ENCODE data around the gene RPS6KA1.
"Not testable (repeated sequence)": the region's sequence is repeated elsewhere in the genome, so short reads cannot be mapped to it uniquely, and the experiment has no call there.

Gene RPS6KA1

GRCh38 chr1:26593385-26593784 is 63.8 kb downstream of the RPS6KA1 start:
- no peaks in the 10 kb centered on the region for H3K27me3 ChIP-seq (ENCODE audit: insufficient read depth, low read depth, severe bottlenecking)
- no peak overlapping the region for H3K27ac ChIP-seq
- H3K4me3 ChIP-seq (ENCODE audit: low read depth, low read length), result no peak overlapping the region
- TF ChIP-seq, protein P1, sequence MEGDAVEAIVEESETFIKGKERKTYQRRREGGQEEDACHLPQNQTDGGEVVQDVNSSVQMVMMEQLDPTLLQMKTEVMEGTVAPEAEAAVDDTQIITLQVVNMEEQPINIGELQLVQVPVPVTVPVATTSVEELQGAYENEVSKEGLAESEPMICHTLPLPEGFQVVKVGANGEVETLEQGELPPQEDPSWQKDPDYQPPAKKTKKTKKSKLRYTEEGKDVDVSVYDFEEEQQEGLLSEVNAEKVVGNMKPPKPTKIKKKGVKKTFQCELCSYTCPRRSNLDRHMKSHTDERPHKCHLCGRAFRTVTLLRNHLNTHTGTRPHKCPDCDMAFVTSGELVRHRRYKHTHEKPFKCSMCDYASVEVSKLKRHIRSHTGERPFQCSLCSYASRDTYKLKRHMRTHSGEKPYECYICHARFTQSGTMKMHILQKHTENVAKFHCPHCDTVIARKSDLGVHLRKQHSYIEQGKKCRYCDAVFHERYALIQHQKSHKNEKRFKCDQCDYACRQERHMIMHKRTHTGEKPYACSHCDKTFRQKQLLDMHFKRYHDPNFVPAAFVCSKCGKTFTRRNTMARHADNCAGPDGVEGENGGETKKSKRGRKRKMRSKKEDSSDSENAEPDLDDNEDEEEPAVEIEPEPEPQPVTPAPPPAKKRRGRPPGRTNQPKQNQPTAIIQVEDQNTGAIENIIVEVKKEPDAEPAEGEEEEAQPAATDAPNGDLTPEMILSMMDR (IDR thresholded peaks at IDR 0.05; ENCODE audit: low read depth, low read length), result no peak
- no peaks in the 10 kb centered on the region for H3K36me3 ChIP-seq
- DNase-seq, result no peak
- H3K9me3 ChIP-seq (ENCODE audit: severe bottlenecking), result peaks cover 6% of the 10 kb centered on the region

- not testable (repeated sequence) for H3K27ac ChIP-seq; H3K36me3 ChIP-seq; H3K9me3 ChIP-seq (ENCODE audit: severe bottlenecking); H3K27me3 ChIP-seq (ENCODE audit: insufficient read depth, low read depth, severe bottlenecking); H3K4me3 ChIP-seq (ENCODE audit: low read depth, low read length)
- peak; percentile 24 for DNase-seq
Observed at GRCh38 chr1:26594593-26594992, 65.0 kb downstream of the RPS6KA1 start.

DNA sequence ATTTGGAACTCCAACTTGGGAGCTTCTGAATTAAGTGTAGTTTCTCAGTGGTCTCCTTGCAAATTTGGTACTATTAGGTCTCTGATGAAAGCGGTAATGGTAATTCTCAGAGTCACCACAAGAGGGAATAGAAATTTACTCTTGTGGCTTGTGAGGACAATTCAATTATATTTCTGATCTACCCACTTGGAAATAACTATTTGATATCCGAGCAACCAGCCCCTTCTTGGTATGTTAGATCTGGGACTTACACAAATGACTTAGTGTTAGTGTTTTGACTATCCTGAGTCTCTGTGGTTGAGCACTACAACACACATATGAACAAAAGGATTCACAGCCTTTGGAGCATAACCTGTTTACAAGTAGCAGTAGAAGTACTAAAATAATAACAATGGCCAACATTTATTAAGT is 68.1 kb downstream of the RPS6KA1 start:
- H3K27me3 ChIP-seq (ENCODE audit: insufficient read depth, low read depth, severe bottlenecking), result no peaks in the 10 kb centered on the region
- no peaks in the 10 kb centered on the region for H3K36me3 ChIP-seq
- TF ChIP-seq, protein P1 (IDR thresholded peaks at IDR 0.05; ENCODE audit: low read depth, low read length), result peak; percentile 13; the same call in 1 of the 2 replicates
- DNase-seq, result no peak
- H3K9me3 ChIP-seq (ENCODE audit: severe bottlenecking), result no peaks in the 10 kb centered on the region
- no peak overlapping the region for H3K4me3 ChIP-seq (ENCODE audit: low read depth, low read length)
- no peak overlapping the region for H3K27ac ChIP-seq

- Histone ChIP-seq H3K9me3 (ENCODE audit: severe bottlenecking) (no peaks in the 10 kb centered on the region), H3K27me3 (ENCODE audit: insufficient read depth, low read depth, severe bottlenecking) (no peaks in the 10 kb centered on the region), H3K4me3 (ENCODE audit: low read depth, low read length) (no peak overlapping the region), H3K27ac (no peak overlapping the region; the same call in 1 of the 2 replicates), H3K36me3 (no peaks in the 10 kb centered on the region)
- TF ChIP-seq, protein P1 (IDR thresholded peaks at IDR 0.05; ENCODE audit: low read depth, low read length), result no peak
- peak; percentile 15 for DNase-seq
Observed at GRCh38 chr1:26598890-26599289, 69.3 kb downstream of the RPS6KA1 start.

GRCh38 chr1:26602378-26602959 is 72.9 kb downstream of the RPS6KA1 start:
- H3K4me3 ChIP-seq (ENCODE audit: low read depth, low read length), result no peak overlapping the region
- peak; percentile 18 for DNase-seq
- H3K36me3 ChIP-seq, result no peaks in the 10 kb centered on the region
- no peaks in the 10 kb centered on the region for H3K27me3 ChIP-seq (ENCODE audit: insufficient read depth, low read depth, severe bottlenecking)
- no peak overlapping the region for H3K27ac ChIP-seq
- TF ChIP-seq, protein P1 (IDR thresholded peaks at IDR 0.05; ENCODE audit: low read depth, low read length), result peak; percentile 52
- no peaks in the 10 kb centered on the region for H3K9me3 ChIP-seq (ENCODE audit: severe bottlenecking)

- Histone ChIP-seq H3K27ac (no peak overlapping the region), H3K9me3 (ENCODE audit: severe bottlenecking) (no peaks in the 10 kb centered on the region), H3K4me3 (ENCODE audit: low read depth, low read length) (no peak overlapping the region), H3K27me3 (ENCODE audit: insufficient read depth, low read depth, severe bottlenecking) (no peaks in the 10 kb centered on the region), H3K36me3 (no peaks in the 10 kb centered on the region)
- TF ChIP-seq, protein P1 (IDR thresholded peaks at IDR 0.05; ENCODE audit: low read depth, low read length), result no peak
- no peak for DNase-seq
Observed at GRCh38 chr1:26603856-26604255, 74.3 kb downstream of the RPS6KA1 start.
